Measurements from ENCODE around the gene FRAT1.
A peak's percentile ranks its signal among the peaks of the same experiment; 100 is the strongest.

DNA sequence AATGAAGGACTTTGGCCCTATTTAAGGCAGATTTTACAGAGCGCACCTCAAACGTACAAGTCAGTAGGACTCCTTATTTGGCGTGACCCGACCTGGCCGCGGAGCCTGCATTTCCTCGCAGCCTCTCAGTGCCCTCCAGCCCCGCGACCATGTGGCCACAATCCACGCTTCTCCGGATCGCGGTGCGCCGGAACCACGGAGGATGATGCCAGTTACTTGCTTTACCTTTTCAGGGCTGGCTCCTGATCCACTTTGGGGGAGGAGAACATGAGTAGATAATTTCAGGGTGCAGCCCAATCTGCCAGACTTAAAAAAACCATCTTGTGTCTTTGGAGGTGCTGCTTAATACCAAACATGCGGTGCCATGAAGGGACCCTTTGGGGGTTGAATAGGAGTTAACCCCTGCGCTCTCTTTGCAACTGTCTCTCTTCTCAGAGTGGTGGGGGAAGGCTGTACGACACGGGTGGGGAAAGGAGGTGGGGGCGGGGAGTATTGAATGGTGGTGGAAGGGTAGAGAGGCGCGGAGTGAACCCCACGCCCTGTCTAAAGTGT is 1.5 kb downstream of the FRAT1 start:
- TF ChIP-seq, protein P1, sequence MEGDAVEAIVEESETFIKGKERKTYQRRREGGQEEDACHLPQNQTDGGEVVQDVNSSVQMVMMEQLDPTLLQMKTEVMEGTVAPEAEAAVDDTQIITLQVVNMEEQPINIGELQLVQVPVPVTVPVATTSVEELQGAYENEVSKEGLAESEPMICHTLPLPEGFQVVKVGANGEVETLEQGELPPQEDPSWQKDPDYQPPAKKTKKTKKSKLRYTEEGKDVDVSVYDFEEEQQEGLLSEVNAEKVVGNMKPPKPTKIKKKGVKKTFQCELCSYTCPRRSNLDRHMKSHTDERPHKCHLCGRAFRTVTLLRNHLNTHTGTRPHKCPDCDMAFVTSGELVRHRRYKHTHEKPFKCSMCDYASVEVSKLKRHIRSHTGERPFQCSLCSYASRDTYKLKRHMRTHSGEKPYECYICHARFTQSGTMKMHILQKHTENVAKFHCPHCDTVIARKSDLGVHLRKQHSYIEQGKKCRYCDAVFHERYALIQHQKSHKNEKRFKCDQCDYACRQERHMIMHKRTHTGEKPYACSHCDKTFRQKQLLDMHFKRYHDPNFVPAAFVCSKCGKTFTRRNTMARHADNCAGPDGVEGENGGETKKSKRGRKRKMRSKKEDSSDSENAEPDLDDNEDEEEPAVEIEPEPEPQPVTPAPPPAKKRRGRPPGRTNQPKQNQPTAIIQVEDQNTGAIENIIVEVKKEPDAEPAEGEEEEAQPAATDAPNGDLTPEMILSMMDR (IDR thresholded peaks at IDR 0.05; ENCODE audit: insufficient read depth, low read depth, low read length): no peak
- peak; percentile 82 for TF ChIP-seq EZH2 (IDR thresholded peaks at IDR 0.05; ENCODE audit: insufficient read depth, low read length)
